ENCODE measurements around the gene AKR1D1. TPM values are rescaled to one million over a fixed set of nuclear protein-coding genes. Genes with fewer than 3 reads are reported as not detected.

Gene AKR1D1
- total and polyA plus RNA-seq, 2 of the 13 experiments (the other 11 are each of a cell fraction or from before 2014, with no cell fraction given), result 6.9 to 37.0 TPM

DNA sequence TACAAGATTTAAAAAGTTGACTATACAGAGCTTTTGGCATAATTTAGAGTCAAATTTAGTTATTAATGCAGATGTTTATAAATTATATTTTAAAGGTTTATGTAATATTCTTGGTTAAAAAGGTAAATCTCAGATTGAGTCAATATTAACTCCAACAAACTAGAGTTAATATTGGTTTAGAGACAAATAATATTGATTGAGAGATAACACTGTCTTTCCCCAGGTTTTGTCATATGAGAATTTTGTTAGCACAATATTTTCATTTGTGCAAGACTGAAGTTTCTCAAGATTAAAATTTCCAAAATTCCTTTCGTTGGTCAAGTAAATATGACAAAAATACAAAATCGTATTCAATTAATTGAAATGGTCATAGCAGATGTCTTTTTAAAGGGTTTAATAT lies 12.9 kb upstream of the AKR1D1 start (continued):
- TF ChIP-seq, protein P1, sequence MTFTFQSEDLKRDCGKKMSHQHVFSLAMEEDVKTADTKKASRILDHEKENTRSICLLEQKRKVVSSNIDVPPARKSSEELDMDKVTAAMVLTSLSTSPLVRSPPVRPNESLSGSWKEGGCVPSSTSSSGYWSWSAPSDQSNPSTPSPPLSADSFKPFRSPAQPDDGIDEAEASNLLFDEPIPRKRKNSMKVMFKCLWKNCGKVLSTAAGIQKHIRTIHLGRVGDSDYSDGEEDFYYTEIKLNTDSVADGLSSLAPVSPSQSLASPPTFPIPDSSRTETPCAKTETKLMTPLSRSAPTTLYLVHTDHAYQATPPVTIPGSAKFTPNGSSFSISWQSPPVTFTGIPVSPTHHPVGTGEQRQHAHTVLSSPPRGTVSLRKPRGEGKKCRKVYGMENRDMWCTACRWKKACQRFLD (CRISPR knock-in tag; IDR thresholded peaks at IDR 0.05; ENCODE audit: borderline replicate concordance), result no peak
- no peak for TF ChIP-seq ZNF737 (CRISPR knock-in tag; IDR thresholded peaks at IDR 0.05; ENCODE audit: borderline replicate concordance)
- TF ChIP-seq, protein P2, sequence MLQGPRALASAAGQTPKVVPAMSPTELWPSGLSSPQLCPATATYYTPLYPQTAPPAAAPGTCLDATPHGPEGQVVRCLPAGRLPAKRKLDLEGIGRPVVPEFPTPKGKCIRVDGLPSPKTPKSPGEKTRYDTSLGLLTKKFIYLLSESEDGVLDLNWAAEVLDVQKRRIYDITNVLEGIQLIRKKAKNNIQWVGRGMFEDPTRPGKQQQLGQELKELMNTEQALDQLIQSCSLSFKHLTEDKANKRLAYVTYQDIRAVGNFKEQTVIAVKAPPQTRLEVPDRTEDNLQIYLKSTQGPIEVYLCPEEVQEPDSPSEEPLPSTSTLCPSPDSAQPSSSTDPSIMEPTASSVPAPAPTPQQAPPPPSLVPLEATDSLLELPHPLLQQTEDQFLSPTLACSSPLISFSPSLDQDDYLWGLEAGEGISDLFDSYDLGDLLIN (CRISPR knock-in tag; IDR thresholded peaks at IDR 0.05; ENCODE audit: borderline replicate concordance), result no peak
- TF ChIP-seq NCOA2 (CRISPR knock-in tag; IDR thresholded peaks at IDR 0.05), result peak; percentile 78
- TF ChIP-seq KAT7 (CRISPR knock-in tag; IDR thresholded peaks at IDR 0.05; ENCODE audit: borderline replicate concordance), result no peak
- no peak for TF ChIP-seq TEAD2 (CRISPR knock-in tag; IDR thresholded peaks at IDR 0.05)
- peak; percentile 90 for TF ChIP-seq FOXA1 (IDR thresholded peaks at IDR 0.05)
- no peak for TF ChIP-seq FOXA1 (CRISPR knock-in tag; IDR thresholded peaks at IDR 0.05)
- no peak for TF ChIP-seq SMAD9 (CRISPR knock-in tag; IDR thresholded peaks at IDR 0.05)
- TF ChIP-seq ZNF614 (CRISPR knock-in tag; IDR thresholded peaks at IDR 0.05; ENCODE audit: borderline replicate concordance), result no peak
- TF ChIP-seq, protein P3, sequence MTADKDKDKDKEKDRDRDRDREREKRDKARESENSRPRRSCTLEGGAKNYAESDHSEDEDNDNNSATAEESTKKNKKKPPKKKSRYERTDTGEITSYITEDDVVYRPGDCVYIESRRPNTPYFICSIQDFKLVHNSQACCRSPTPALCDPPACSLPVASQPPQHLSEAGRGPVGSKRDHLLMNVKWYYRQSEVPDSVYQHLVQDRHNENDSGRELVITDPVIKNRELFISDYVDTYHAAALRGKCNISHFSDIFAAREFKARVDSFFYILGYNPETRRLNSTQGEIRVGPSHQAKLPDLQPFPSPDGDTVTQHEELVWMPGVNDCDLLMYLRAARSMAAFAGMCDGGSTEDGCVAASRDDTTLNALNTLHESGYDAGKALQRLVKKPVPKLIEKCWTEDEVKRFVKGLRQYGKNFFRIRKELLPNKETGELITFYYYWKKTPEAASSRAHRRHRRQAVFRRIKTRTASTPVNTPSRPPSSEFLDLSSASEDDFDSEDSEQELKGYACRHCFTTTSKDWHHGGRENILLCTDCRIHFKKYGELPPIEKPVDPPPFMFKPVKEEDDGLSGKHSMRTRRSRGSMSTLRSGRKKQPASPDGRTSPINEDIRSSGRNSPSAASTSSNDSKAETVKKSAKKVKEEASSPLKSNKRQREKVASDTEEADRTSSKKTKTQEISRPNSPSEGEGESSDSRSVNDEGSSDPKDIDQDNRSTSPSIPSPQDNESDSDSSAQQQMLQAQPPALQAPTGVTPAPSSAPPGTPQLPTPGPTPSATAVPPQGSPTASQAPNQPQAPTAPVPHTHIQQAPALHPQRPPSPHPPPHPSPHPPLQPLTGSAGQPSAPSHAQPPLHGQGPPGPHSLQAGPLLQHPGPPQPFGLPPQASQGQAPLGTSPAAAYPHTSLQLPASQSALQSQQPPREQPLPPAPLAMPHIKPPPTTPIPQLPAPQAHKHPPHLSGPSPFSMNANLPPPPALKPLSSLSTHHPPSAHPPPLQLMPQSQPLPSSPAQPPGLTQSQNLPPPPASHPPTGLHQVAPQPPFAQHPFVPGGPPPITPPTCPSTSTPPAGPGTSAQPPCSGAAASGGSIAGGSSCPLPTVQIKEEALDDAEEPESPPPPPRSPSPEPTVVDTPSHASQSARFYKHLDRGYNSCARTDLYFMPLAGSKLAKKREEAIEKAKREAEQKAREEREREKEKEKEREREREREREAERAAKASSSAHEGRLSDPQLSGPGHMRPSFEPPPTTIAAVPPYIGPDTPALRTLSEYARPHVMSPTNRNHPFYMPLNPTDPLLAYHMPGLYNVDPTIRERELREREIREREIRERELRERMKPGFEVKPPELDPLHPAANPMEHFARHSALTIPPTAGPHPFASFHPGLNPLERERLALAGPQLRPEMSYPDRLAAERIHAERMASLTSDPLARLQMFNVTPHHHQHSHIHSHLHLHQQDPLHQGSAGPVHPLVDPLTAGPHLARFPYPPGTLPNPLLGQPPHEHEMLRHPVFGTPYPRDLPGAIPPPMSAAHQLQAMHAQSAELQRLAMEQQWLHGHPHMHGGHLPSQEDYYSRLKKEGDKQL (CRISPR knock-in tag; IDR thresholded peaks at IDR 0.05; ENCODE audit: low read depth), result peak; percentile 47; the same call in 1 of the 2 replicates
- no peak for TF ChIP-seq SIN3B (IDR thresholded peaks at IDR 0.05; ENCODE audit: low read length)
- TF ChIP-seq, protein P4, sequence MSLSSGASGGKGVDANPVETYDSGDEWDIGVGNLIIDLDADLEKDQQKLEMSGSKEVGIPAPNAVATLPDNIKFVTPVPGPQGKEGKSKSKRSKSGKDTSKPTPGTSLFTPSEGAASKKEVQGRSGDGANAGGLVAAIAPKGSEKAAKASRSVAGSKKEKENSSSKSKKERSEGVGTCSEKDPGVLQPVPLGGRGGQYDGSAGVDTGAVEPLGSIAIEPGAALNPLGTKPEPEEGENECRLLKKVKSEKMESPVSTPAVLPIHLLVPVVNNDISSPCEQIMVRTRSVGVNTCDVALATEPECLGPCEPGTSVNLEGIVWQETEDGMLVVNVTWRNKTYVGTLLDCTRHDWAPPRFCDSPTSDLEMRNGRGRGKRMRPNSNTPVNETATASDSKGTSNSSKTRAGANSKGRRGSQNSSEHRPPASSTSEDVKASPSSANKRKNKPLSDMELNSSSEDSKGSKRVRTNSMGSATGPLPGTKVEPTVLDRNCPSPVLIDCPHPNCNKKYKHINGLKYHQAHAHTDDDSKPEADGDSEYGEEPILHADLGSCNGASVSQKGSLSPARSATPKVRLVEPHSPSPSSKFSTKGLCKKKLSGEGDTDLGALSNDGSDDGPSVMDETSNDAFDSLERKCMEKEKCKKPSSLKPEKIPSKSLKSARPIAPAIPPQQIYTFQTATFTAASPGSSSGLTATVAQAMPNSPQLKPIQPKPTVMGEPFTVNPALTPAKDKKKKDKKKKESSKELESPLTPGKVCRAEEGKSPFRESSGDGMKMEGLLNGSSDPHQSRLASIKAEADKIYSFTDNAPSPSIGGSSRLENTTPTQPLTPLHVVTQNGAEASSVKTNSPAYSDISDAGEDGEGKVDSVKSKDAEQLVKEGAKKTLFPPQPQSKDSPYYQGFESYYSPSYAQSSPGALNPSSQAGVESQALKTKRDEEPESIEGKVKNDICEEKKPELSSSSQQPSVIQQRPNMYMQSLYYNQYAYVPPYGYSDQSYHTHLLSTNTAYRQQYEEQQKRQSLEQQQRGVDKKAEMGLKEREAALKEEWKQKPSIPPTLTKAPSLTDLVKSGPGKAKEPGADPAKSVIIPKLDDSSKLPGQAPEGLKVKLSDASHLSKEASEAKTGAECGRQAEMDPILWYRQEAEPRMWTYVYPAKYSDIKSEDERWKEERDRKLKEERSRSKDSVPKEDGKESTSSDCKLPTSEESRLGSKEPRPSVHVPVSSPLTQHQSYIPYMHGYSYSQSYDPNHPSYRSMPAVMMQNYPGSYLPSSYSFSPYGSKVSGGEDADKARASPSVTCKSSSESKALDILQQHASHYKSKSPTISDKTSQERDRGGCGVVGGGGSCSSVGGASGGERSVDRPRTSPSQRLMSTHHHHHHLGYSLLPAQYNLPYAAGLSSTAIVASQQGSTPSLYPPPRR (CRISPR knock-in tag; IDR thresholded peaks at IDR 0.05; ENCODE audit: borderline replicate concordance), result 0 out of 2 replicates have a peak, but pooled peaks have one; percentile 33
- TF ChIP-seq KMT2B (CRISPR knock-in tag; IDR thresholded peaks at IDR 0.05), result no peak
- TF ChIP-seq RARA (CRISPR knock-in tag; IDR thresholded peaks at IDR 0.05), result peak; percentile 81
- TF ChIP-seq CEBPG (CRISPR knock-in tag; IDR thresholded peaks at IDR 0.05), result 0 out of 2 replicates have a peak, but pooled peaks have one; percentile 16
- TF ChIP-seq ATF7-NPFF (CRISPR knock-in tag; IDR thresholded peaks at IDR 0.05; ENCODE audit: low read depth), result no peak
- TF ChIP-seq POLR2AphosphoS5 (IDR thresholded peaks at IDR 0.05; ENCODE audit: low read depth, low read length), result no peak
- no peak for TF ChIP-seq SMARCE1 (IDR thresholded peaks at IDR 0.05; ENCODE audit: borderline replicate concordance)

Data from HepG2 (cell line).